Activated CD8-positive, alpha-beta T cell treated with anti-CD3 and anti-CD28 coated beads, Interleukin-2, amount 10 ng/mL, durations not matched to agents 7 days and 5 days (primary cell): ENCODE data around the gene DNAI7. TPM values are rescaled to one million over a fixed set of nuclear protein-coding genes. Genes with fewer than 3 reads are reported as not detected.

ENCODE experiments used
- ATAC-seq: fragments of 150-1000 bp; cut with Tn5 transposase; one replicate; pipeline ENCODE4 v1.10.0; 2021; ENCODE audit warnings: moderate library complexity
- CTCF ChIA-PET: fragments of 350-600 bp; sonication (Branson Sonifier 250); formaldehyde crosslinking; loops from one replicate; lab custom pipeline; 2021; ENCODE audit warnings: antibody characterized with exemption; lab: Charles Lee
- POLR2A ChIA-PET: fragments of 350-600 bp; sonication (Branson Sonifier 250); formaldehyde crosslinking; loops from one replicate; lab custom pipeline; 2021; ENCODE audit warnings: antibody characterized with exemption; lab: Charles Lee
- DNase-seq: peaks from one replicate; pipeline ENCODE4 v3.0.0-alpha.2; 2020
- H3K27ac Mint-ChIP-seq: one replicate; pipeline ENCODE4 v1.8.0; 2021; ENCODE audit warnings: mild to moderate bottlenecking, mixed read lengths
- H3K27me3 Mint-ChIP-seq: one replicate; pipeline ENCODE4 v1.8.0; 2021; ENCODE audit warnings: low read depth, mixed read lengths
- H3K36me3 Mint-ChIP-seq: one replicate; pipeline ENCODE4 v1.8.0; 2021; ENCODE audit warnings: low read depth, mixed read lengths
- H3K4me1 Mint-ChIP-seq: one replicate; pipeline ENCODE4 v1.8.0; 2021; ENCODE audit warnings: low read depth, mixed read lengths
- H3K4me3 Mint-ChIP-seq: one replicate; pipeline ENCODE4 v1.8.0; 2021; ENCODE audit warnings: mild to moderate bottlenecking, mixed read lengths
- H3K9me3 Mint-ChIP-seq: one replicate; pipeline ENCODE4 v1.8.0; 2022; ENCODE audit warnings: mixed read lengths; ENCODE audit not compliant: insufficient read depth
- total RNA-seq, 2 experiments: library from RNA; stranded (reverse); gene quantifications; one replicate each; pipeline ENCODE4 v1.2.3, GENCODE V29; 2021

Gene DNAI7
- total RNA-seq, 2 experiments from 2014 or later, result 0.16 TPM; not detected in 1

DNA sequence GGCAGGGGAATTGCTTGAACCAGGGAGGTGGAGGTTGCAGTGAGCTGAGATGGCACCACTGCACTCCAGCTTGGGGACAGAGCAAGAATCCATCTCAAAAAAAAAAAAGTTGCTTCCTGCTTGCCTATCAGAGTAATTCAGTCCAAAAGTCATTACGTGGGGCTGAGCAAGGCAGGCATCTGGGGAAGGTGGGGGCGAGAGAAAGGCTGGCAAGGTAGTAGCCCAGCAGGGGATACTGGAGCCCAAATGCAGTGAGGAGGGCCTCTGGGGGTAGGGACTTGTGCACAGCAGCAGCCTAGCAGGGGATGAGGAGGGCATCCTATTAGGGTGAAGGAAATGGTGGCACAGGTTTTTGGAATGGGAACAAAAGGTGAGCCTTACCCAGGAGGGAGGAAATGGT is 7.2 kb upstream of the DNAI7 start:
- DNase-seq (no peak), ATAC-seq (no peak)
- no peaks in the 10 kb centered on the region for H3K4me1 Mint-ChIP-seq
- no peak overlapping the region for H3K27ac Mint-ChIP-seq
- CTCF ChIA-PET, result no interaction called here
- H3K9me3 Mint-ChIP-seq, result no peaks in the 10 kb centered on the region
- H3K27me3 Mint-ChIP-seq, result no peaks in the 10 kb centered on the region
- POLR2A ChIA-PET, result no interaction called here
- H3K36me3 Mint-ChIP-seq, result peaks cover 21% of the 10 kb centered on the region
- H3K4me3 Mint-ChIP-seq, result no peak overlapping the region

DNA sequence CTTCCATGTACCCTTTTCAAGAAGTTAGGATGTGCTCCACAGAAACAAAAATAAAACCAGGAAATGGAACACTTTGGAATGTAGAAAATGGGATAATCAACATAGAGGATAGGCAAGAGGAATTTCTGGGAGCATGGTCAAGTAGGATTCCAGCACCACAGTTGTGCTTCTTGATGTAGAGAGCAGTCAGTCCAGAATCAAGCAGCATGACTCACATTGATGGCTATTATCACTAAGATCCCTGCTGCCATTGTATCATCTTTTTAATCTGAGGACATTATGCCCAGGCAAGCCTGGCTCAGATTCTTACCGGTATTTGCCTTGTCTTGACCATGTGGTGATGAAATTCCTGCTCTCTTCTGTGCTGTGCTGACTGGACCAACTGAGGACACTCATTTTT is 5.7 kb upstream of the DNAI7 start:
- POLR2A ChIA-PET, result no interaction called here
- Mint-ChIP-seq H3K4me1 (peaks cover 9% of the 10 kb centered on the region), H3K9me3 (no peaks in the 10 kb centered on the region)

GRCh38 chr12:25197608-25198007 is 2.6 kb upstream of the DNAI7 start:
- no peaks in the 10 kb centered on the region for H3K9me3 Mint-ChIP-seq
- H3K36me3 Mint-ChIP-seq, result peaks cover 11% of the 10 kb centered on the region
- no peak overlapping the region for H3K27ac Mint-ChIP-seq
- ChIA-PET CTCF (interaction anchor here (2.5 to 2.8 kb wide), 2 partner anchors 44 to 190 kb away, joined by 8 to 11 read pairs; no protein-coding TSS in a partner anchor), POLR2A (no interaction called here)
- no peak overlapping the region for H3K4me3 Mint-ChIP-seq
- H3K4me1 Mint-ChIP-seq, result peaks cover 19% of the 10 kb centered on the region
- ATAC-seq (no peak), DNase-seq (no peak)
- H3K27me3 Mint-ChIP-seq, result no peaks in the 10 kb centered on the region

More for the DNA sequence above, 5.7 kb upstream of the DNAI7 start:
- H3K27me3 Mint-ChIP-seq, result no peaks in the 10 kb centered on the region
- CTCF ChIA-PET, result no interaction called here
- no peak overlapping the region for H3K27ac Mint-ChIP-seq
- DNase-seq, result no peak
- H3K36me3 Mint-ChIP-seq, result peaks cover 16% of the 10 kb centered on the region
- no peak for ATAC-seq
- no peak overlapping the region for H3K4me3 Mint-ChIP-seq

GRCh38 chr12:25194722-25195055 is 271 bp downstream of the DNAI7 start:
- Mint-ChIP-seq H3K27ac (peak overlapping the region; percentile 88), H3K4me1 (peaks cover 19% of the 10 kb centered on the region), H3K4me3 (peak overlapping the region; percentile 93), H3K9me3 (no peaks in the 10 kb centered on the region), H3K36me3 (peaks cover 2% of the 10 kb centered on the region), H3K27me3 (no peaks in the 10 kb centered on the region)
- ATAC-seq, result no peak
- ChIA-PET CTCF (interaction anchor here (0.9 to 2.4 kb wide), 5 partner anchors 10 to 384 kb away, joined by 3 to 12 read pairs (median 4); no protein-coding TSS in a partner anchor), POLR2A (interaction anchor here (1.1 to 3.0 kb wide), 4 partner anchors 12 to 194 kb away, joined by 3 to 7 read pairs (median 3); partner anchors contain the start of gene KRAS)
- no peak for DNase-seq

DNA sequence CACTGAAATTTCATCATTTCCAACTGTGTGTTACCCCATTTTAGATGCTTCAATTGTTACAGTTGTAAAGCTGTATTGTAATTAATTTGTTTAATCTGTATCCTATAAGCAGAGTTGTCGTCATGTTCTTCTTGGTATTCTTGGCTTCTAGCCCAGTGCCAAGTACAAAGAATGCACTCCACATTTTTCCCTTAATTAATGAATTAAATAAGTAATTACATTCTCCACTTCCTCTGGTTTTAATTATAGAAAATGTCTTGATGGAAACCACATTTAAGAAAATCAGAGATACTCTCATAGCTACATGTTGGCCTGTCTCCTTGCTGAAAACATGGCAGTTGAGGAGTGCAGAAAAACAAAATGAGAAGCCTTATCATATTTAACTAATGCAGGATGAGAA is 746 bp downstream of the DNAI7 start:
- peak overlapping the region; percentile 93 for H3K4me3 Mint-ChIP-seq
- DNase-seq (no peak), ATAC-seq (no peak)
- peaks cover 19% of the 10 kb centered on the region for H3K4me1 Mint-ChIP-seq
- ChIA-PET POLR2A (interaction anchor here (1.1 to 3.0 kb wide), 4 partner anchors 13 to 195 kb away, joined by 3 to 7 read pairs (median 3); partner anchors contain the start of gene KRAS), CTCF (interaction anchor here (1.1 to 2.4 kb wide), 3 partner anchors 9 to 383 kb away, joined by 3 to 12 read pairs (median 4); no protein-coding TSS in a partner anchor)
- no peaks in the 10 kb centered on the region for H3K36me3 Mint-ChIP-seq
- no peaks in the 10 kb centered on the region for H3K9me3 Mint-ChIP-seq
- H3K27ac Mint-ChIP-seq, result peak overlapping the region; percentile 88
- no peaks in the 10 kb centered on the region for H3K27me3 Mint-ChIP-seq

GRCh38 chr12:25190793-25191192 is 4.2 kb downstream of the DNAI7 start:
- Mint-ChIP-seq H3K27ac (no peak overlapping the region), H3K4me1 (peaks cover 28% of the 10 kb centered on the region), H3K36me3 (no peaks in the 10 kb centered on the region), H3K9me3 (no peaks in the 10 kb centered on the region), H3K4me3 (no peak overlapping the region), H3K27me3 (no peaks in the 10 kb centered on the region)
- POLR2A ChIA-PET, result no interaction called here
- ATAC-seq (no peak), DNase-seq (no peak)
- CTCF ChIA-PET, result no interaction called here

- DNase-seq, result no peak
- POLR2A ChIA-PET, result no interaction called here
- CTCF ChIA-PET, result interaction anchor here (1.3 kb wide), 1 partner anchor 195 kb away, joined by 3 read pairs; no protein-coding TSS in a partner anchor
- ATAC-seq, result no peak
- Mint-ChIP-seq H3K36me3 (no peaks in the 10 kb centered on the region), H3K9me3 (no peaks in the 10 kb centered on the region), H3K27me3 (no peaks in the 10 kb centered on the region), H3K4me1 (peaks cover 22% of the 10 kb centered on the region), H3K27ac (no peak overlapping the region), H3K4me3 (no peak overlapping the region)
Observed at GRCh38 chr12:25189656-25190055, 5.3 kb downstream of the DNAI7 start.

DNA sequence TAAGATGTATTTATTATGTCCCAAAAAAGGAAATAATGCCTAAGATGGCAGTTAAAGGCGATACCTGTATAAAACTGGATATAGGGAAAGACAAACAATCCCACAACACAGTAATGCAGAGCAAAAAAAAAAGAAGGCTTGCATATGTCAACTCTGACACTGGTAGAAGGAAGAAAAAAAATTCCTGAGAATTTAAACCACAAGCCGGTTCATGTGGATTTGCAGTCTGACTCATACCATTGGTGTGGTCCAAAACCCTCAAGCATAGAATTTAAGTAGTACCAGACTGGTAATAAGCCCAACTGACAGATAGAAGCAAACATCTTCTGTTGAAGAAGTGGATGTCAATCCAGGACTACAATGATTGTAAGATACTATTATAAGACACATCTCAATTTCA is 7.2 kb downstream of the DNAI7 start:
- Mint-ChIP-seq H3K36me3 (no peaks in the 10 kb centered on the region), H3K4me1 (peaks cover 17% of the 10 kb centered on the region), H3K27me3 (no peaks in the 10 kb centered on the region), H3K9me3 (no peaks in the 10 kb centered on the region), H3K27ac (no peak overlapping the region), H3K4me3 (no peak overlapping the region)
- ChIA-PET CTCF (no interaction called here), POLR2A (interaction anchor here (0.7 kb wide), 1 partner anchor 333 kb away, joined by 3 read pairs; no protein-coding TSS in a partner anchor)
- no peak for DNase-seq
- no peak for ATAC-seq

DNA sequence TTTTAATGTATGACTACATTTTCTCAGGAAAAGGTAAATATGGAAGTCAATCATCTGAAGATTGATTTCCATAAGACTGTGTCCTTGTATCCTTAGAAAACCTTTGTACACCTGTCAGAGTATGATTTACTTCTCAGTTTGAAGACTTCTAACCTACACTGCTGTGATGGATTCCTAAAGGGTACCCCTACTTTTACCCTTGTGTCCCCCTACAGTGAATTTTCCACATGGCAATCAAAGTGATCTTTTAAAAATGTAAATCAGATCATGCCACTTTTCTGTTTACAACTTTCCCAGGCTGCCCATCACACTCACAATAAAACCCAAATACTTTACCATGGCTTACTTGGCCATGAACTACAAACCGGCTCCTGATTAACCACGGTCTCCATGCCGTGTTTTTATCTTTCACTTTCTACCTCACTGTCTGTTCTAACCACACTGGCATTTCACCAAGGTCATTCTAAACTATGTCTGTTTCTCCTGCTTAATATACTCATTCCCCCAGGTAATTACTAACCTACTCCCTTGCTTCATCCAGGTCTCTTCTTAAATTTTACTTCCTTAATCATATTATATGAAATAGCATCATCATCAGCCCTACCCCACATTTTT is 8.1 kb downstream of the DNAI7 start:
- Mint-ChIP-seq H3K36me3 (no peaks in the 10 kb centered on the region), H3K4me3 (peak overlapping the region; percentile 61), H3K4me1 (peaks cover 17% of the 10 kb centered on the region), H3K27ac (peak overlapping the region; percentile 80), H3K9me3 (no peaks in the 10 kb centered on the region), H3K27me3 (no peaks in the 10 kb centered on the region)
- CTCF ChIA-PET, result interaction anchor here (1.0 to 1.1 kb wide), 2 partner anchors 32 to 34 kb away, joined by 3 to 4 read pairs; no protein-coding TSS in a partner anchor
- POLR2A ChIA-PET, result interaction anchor here (0.7 kb wide), 1 partner anchor 332 kb away, joined by 3 read pairs; no protein-coding TSS in a partner anchor
- ATAC-seq (peak; percentile 90), DNase-seq (peak; percentile 38)

GRCh38 chr12:25186038-25186787 is 8.7 kb downstream of the DNAI7 start:
- H3K4me3 Mint-ChIP-seq, result no peak overlapping the region
- POLR2A ChIA-PET, result no interaction called here
- no peak for DNase-seq
- ATAC-seq, result peak; percentile 40
- peaks cover 17% of the 10 kb centered on the region for H3K4me1 Mint-ChIP-seq
- no peaks in the 10 kb centered on the region for H3K36me3 Mint-ChIP-seq
- H3K27me3 Mint-ChIP-seq, result no peaks in the 10 kb centered on the region
- H3K9me3 Mint-ChIP-seq, result no peaks in the 10 kb centered on the region
- CTCF ChIA-PET, result interaction anchor here (1.0 to 1.1 kb wide), 2 partner anchors 32 to 33 kb away, joined by 3 to 4 read pairs; no protein-coding TSS in a partner anchor
- H3K27ac Mint-ChIP-seq, result peak overlapping the region; percentile 80

GRCh38 chr12:25184132-25184531 is 10.8 kb downstream of the DNAI7 start:
- Mint-ChIP-seq H3K36me3 (no peaks in the 10 kb centered on the region), H3K9me3 (no peaks in the 10 kb centered on the region), H3K4me3 (no peak overlapping the region), H3K27me3 (no peaks in the 10 kb centered on the region), H3K4me1 (peaks cover 17% of the 10 kb centered on the region), H3K27ac (no peak overlapping the region)
- ChIA-PET CTCF (interaction anchor here (1.4 to 1.7 kb wide), 2 partner anchors 11 to 29 kb away, joined by 4 to 11 read pairs; partner anchors contain the start of genes DNAI7 and ETFRF1), POLR2A (no interaction called here)
- ATAC-seq (no peak), DNase-seq (no peak)
